ENCODE data around the gene TMPRSS13.
"Not testable (repeated sequence)": the region's sequence is repeated elsewhere in the genome, so short reads cannot be mapped to it uniquely, and the experiment has no call there.

Gene TMPRSS13

GRCh38 chr11:117950301-117950700 lies 21.1 kb upstream of the TMPRSS13 start:
- no peak for DNase-seq

DNA sequence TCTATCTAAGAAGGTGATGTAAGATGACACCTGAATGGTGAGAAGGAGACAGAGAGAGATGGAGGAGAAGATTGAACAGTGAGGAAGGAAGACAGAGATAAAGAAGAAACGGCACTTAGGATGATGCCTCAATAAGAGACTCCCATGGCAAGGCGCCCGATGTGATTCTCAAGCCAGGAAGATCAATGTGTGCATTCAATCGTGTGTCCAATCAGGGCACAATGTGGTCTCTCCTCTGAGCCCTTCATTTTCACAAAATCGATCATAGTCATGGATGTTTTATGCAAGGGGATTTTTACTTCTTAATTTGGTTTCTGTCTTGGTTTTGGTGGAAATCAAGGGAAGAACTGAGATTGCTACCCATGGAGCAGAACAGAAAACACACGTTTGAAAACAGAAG lies 19.9 kb upstream of the TMPRSS13 start:
- DNase-seq, result no peak

DNA sequence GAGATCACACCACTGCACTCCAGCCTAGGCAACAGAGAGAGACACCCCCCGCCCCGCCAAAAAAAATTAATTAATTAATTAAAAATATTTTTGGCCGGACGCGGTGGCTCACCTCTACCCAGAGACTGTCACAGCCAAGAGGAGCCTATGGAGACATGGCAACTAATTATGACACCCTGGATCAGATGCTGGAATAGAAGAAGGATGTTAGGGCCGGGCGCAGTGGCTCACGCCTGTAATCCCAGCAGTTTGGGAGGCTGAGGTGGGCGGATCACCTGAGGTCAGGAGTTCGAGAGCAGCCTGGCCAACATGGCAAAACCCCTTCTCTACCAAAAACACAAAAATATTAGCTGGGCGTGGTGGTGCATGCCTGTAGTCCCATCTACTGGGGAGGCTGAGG lies 19.3 kb upstream of the TMPRSS13 start:
- not testable (repeated sequence) for DNase-seq

DNA sequence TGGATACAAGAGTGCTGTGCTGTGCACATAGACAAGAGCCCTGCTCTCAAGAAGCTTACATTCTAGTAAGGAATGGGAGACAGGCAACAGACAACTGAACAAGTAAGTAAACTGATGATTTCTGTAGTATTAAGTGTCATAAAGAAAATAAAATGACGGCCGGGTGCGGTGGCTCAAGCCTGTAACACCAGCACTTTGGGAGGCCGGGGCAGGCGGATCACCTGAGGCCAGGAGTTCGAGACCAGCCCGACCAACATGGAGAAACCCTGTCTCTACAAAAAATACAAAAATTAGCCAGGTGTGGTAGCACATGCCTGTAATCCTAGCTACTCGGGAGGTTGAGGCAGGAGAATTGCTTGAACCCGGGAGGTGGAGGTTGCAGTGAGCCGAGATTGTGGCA lies 18.5 kb upstream of the TMPRSS13 start:
- DNase-seq, result not testable (repeated sequence)

- DNase-seq, result peak; percentile 74
These were observed 17.8 kb upstream of the TMPRSS13 start for GRCh38 chr11:117946842-117947526.

DNA sequence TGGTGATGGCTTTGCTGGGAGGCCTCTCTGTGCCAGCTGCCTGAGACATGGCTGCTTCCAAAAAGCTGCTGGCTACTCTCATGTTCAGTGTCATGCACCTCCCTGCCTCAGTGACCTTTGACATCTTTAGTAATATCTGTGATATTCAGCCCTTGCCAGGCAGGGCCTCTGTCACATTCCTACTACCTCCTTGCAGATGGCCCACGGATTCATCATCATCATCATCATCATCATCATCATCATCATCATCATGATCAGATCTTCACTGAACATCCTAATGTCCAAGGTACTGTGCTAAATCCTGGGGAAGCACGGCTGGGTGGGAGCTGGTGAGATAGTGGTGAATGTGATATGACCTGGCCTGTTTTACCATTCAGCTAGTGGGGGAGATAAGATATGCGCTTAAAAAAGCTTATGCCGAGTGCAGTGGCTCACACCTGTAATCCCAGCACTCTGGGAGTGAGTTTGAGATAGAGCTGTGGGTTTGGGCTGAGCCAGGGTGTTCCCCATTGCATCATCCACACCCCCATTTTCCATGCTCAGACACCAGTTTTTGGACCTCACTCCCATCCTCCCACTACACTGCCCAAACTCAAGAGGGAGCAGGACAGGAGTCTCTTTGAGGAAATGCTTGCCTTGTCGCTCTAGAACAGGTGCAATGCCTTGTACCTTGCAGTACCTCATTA lies 17.1 kb upstream of the TMPRSS13 start:
- DNase-seq, result no peak

DNA sequence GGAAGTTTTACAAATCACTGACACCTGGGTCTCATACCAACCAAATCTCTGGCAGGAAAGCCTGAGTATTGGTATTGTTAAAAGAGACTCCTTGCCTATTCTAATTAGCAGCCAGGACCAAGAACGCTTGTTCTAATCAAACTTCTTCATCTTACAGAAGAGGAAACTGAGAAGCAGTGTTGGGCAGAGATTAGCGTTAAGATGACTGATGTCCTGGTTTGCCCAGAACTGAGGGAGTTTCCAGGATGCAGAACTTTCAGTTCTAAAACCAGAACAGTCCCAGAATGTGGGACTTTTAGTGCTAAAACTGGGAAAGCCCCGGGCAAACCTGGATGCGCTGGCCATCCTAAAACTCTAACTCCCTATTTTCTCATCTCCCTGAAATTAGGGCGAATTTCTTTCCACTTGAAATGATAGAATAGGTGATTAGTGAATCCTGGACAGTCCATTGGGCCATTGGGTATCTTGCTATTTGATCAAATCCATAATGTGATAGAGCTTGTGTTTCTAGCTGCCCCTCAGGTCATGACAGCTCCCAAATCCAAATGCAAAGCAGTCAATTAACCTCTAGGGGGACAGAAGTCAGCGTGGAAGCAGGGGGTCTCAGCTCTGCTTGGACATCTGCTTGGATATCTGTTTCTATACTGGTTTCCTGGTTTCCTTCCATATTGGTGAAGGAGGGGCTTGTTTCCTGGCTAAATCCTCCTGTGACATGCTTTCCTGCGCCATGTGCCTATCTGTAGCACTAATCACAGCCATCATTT lies 16.0 kb upstream of the TMPRSS13 start:
- no peak for DNase-seq

DNA sequence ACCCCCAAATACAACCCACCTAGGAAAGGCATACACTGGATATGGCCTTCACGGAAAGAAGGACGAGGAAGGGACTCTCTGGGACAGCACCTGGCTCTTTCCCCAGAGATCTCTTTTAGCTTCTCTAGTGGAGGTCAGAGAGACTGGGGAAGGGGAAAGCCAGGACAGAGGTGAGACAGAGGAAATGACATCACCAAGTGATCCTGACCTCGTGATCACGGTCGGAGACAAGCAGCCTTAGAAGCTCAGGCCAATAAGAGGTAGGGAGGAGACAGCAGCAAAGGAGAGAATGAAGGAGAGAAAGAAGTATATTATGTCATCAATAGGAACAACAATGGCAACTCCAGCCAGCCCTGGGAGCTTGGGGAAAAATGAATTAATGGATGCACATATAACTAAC lies 15.4 kb upstream of the TMPRSS13 start:
- no peak for DNase-seq

DNA sequence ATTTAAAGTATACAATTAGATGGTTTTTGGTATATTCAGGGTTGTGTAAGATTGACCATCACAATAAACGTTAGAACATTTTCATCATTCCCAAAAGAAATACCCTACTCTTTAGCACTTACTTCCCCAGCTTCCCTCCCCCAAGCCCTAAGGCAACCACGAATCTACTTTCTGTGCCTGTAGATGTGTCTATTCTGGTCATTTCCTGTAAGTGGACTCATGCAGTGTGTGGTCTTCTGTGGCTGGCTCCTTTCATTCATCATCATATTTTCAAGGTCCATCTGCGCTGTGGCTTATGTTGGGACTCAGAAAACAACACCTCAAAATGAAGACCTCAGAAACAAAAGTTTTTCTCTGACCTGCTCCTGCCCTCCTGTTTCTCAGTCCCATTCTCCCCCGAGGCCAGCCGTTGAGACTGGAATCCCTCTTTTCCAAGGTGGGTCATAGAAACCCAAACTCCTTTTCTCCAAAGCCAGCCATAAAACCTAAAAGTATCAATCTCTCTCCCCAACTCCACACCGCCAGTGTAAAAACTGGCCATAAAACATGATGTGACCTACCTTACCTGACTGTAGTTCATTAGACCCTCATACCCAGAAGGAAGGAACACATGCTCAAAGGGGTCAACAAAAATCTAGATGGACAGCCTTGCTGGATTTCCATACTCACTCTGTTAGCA lies 12.9 kb upstream of the TMPRSS13 start:
- no peak for DNase-seq

DNA sequence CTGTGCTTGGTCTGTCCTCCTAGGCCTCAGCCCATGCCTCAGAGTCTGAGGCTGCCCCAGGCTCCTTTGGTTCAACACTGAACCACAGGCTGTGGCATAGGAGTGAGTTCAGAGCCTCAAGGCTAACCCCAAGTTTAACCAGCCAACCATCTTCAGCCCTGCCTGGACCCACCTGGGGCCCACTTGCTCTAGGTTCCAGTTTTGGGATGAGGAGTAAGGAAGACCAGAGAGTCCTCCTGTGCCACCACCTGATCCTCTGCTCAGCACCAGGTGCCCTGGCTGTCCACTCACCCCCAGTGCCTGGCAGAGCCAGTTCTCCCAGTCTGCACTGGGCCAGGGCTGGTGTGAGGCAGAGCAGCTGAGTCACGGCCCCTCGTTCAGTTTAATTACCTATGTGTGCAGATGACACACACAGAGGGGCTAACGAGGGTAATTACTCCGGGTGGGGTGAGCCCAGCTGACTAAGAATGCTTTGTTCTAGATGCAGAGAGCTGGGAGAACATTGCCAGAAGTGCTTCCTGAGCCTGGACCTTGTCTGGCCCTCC lies 12.0 kb upstream of the TMPRSS13 start:
- no peak for DNase-seq

GRCh38 chr11:117940736-117941135 lies 11.5 kb upstream of the TMPRSS13 start:
- DNase-seq, result no peak

GRCh38 chr11:117936973-117937372 lies 7.8 kb upstream of the TMPRSS13 start:
- DNase-seq, result no peak

DNA sequence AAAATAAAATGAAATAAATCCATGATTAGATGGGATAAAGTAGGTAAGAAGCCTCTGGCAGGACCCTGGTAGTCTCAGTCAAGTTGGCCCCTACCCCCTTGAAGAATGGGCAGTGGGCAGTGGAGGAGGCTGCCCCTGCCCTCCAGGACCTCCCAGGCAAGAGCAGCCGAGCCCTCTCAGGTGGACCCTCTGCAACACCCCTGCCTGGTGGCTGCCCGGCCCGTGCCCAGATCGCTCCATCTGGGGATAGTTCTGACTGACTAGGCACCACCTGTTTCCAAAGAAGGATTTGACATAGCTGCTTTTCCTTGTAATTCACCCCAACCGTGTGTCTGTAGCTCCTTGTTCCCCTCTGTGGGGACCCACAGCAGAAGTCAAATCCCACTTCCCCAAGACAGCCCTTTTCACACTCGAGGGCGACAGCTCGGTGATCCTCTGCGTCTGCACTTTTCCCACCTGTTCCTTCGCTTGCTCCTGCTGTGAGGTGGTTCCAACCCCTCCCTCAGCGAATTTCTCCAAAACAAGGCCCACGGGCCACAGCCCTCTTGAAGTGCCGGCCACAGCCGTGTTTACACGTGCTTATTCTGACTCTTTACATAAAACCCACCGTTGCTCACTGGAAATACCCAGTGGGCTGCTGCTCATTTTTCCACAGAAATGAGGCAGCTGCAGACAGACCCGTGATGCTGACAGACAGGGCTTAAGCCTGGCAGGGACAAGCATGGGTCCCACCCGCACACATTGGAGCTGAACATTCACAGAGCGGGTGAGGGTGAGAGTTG lies 5.5 kb upstream of the TMPRSS13 start:
- DNase-seq, result no peak

GRCh38 chr11:117933930-117934329 lies 4.7 kb upstream of the TMPRSS13 start:
- no peak for DNase-seq

GRCh38 chr11:117933475-117933874 lies 4.3 kb upstream of the TMPRSS13 start:
- DNase-seq, result no peak

- no peak for DNase-seq
These were observed 3.7 kb upstream of the TMPRSS13 start for GRCh38 chr11:117932947-117933346.

GRCh38 chr11:117932426-117932825 lies 3.2 kb upstream of the TMPRSS13 start:
- no peak for DNase-seq

DNA sequence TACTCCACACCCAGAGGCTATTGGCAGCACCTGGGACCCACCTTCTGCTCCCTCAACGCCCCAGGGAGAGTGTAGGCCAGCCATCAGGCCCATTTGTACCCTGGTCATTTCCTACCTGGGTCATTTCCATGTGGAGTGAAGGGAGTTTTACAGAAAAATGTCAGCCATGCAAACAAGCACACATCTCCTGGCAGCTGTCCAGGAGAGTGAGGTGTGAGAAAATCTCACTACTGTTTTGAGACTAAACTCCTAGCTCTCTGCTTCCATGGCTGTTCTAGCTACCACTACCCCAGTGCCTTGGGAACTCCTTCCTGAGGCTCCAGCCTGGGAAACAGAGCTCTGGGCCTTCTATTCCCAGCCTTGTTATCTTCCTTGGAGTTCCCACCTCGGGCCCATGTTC lies 2.8 kb upstream of the TMPRSS13 start:
- no peak for DNase-seq

DNA sequence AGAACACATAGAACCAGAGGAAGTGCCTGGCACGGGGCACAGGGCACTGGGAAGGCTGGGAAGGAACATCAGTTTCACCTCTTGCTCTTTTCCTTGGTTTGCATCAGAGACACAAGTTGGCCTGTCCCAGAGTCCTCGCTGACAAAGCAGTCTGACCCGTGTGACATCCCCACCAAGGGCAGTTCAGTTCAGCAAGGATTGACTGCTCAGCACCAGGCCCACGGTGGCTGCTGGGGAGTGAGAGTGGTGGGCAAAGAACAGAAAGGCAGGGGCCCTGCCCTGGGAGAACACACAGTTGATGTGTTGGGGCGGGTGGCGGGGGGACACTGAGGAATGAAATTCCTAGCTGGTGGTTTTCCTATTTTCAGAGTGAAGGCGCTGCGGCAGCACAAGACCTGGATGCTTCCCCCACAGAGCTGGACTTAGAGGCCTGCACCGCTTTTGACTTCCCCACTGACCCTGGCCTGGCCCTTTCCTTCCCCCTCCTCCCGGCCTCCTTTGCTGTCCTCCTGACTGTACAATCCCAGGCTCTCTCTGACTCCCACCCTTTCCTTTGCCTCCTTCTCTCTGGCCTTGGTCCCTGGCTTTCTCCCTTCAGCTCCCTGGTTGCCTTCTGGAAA lies 2.2 kb upstream of the TMPRSS13 start:
- no peak for DNase-seq

DNA sequence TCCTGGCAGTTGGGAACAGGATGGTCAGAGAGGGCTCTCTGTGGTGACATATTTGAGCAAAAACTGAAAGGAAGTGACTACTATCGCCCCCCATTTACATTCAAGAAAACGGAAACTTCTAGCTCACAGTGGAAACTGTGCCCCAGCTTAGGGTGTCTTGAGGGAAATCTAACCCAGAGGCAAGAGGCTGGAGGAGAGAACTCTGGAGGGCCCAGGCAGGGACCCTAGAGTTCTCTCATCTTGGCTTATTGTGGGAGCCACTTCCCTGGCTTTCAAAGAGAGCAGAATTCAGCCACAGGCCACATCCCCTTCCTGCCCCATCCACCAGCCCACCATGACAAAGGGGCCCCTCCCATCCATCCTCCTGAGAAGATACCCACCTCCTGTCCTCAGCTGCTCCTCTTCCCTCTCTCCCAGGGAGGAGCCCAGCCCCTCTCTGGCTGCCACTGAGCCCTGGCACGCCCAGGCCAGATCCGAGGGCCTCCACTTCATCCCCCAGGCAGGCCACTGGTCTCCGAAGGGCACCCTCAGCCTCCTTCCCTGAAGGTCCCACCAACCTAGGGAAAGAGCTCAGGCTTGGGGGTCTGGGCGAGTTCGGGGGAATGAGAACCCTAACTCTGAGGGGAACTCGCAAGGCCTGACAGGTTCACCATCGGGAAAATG lies 1.6 kb upstream of the TMPRSS13 start:
- no peak for DNase-seq

GRCh38 chr11:117929916-117930570 lies 841 bp upstream of the TMPRSS13 start:
- DNase-seq, result no peak
